A549 (cell line): Measurements from ENCODE around the gene ITPKB. TPM values are rescaled to one million over a fixed set of nuclear protein-coding genes. Genes with fewer than 3 reads are reported as not detected.

Source experiments
- ATAC-seq, 2 experiments: fragments of 200-7000 bp in 1 of 2; fragments of >200 bp in 1 of 2; cut with Nextera tagmentation in 1 of 2; cut with Tn5 transposase in 1 of 2; 3 replicates each; pipeline versions ENCODE4 v1.8.0 to v1.9.1; 2018 to 2020; ENCODE audit warnings: mild to moderate bottlenecking in 1 of 2, moderate library complexity in 1 of 2
- CTCF ChIA-PET: fragments of 300-600 bp; sonication (Branson Sonifier 250); formaldehyde crosslinking; extraction: SDS; loops from one replicate; lab custom pipeline; 2021; ENCODE audit warnings: antibody characterized with exemption, inconsistent platforms; lab: Yijun Ruan, JAX
- POLR2A ChIA-PET: fragments of 350-600 bp; formaldehyde crosslinking; extraction: SDS; loops from one replicate; lab custom pipeline; 2021; ENCODE audit warnings: antibody characterized with exemption, inconsistent platforms; lab: Yijun Ruan, JAX
- DNase-seq, 2 experiments: peaks; one replicate each; pipeline versions ENCODE4 v3.0.0 to v3.0.0-alpha.2; 2011 to 2016; ENCODE audit warnings: low read depth in 1 of 2, low spot score in 1 of 2
- FAIRE-seq: peaks from 2 replicates; lab custom pipeline; 2011; peaks lifted over from hg19 to GRCh38; lab: Jason Lieb, UNC
- H3K27ac ChIP-seq, 2 experiments: fragments of >200 bp; sonication (Bioruptor Twin); formaldehyde crosslinking; 3 replicates each; pipeline ENCODE4 v1.5.1; 2016 to 2017
- H3K4me1 ChIP-seq: fragments of >200 bp; sonication (Bioruptor Twin); formaldehyde crosslinking; 3 replicates; pipeline ENCODE4 v1.6.1; 2016
- H3K4me2 ChIP-seq: fragments of >200 bp; sonication (Bioruptor Twin); formaldehyde crosslinking; 3 replicates; pipeline ENCODE4 v1.6.1; 2016
- H3K4me3 ChIP-seq: fragments of >200 bp; sonication (Bioruptor Twin); formaldehyde crosslinking; 3 replicates; pipeline ENCODE4 v1.5.1; 2016
- H3K9me3 ChIP-seq: fragments of >200 bp; sonication (Bioruptor Twin); formaldehyde crosslinking; 3 replicates; pipeline ENCODE4 v1.6.1; 2016
- BCL3 ChIP-seq: fragments of >200 bp; sonication (Bioruptor Twin); formaldehyde crosslinking; IDR thresholded peaks from 3 replicates; pipeline ENCODE4 v1.6.1; 2016
- BHLHE40 ChIP-seq: IDR thresholded peaks from 2 replicates; pipeline ENCODE4 v1.6.1; 2012; ENCODE audit warnings: low read depth, low read length, inconsistent platforms
- CBX2 ChIP-seq: fragments of 200-600 bp; sonication (generic); IDR thresholded peaks from 2 replicates; pipeline ENCODE4 v1.6.1; 2016; ENCODE audit warnings: low read depth, mild to moderate bottlenecking, borderline replicate concordance
- CBX8 ChIP-seq: fragments of 200-600 bp; sonication (generic); IDR thresholded peaks from 2 replicates; pipeline ENCODE4 v1.6.1; 2016
- CEBPB ChIP-seq, 2 experiments: fragments of >200 bp in 1 of 2; sonication (Bioruptor Twin) in 1 of 2; formaldehyde crosslinking in 1 of 2; IDR thresholded peaks; 2 replicates each; pipeline ENCODE4 v1.6.1; 2012 to 2016
- CHD4 ChIP-seq: fragments of 200-600 bp; sonication (generic); IDR thresholded peaks from 2 replicates; pipeline ENCODE4 v1.6.1; 2016; ENCODE audit warnings: antibody characterized with exemption, mild to moderate bottlenecking, borderline replicate concordance
- EHF ChIP-seq: fragments of 250-450 bp; sonication (Bioruptor Pico); IDR thresholded peaks from 2 replicates; pipeline ENCODE4 v1.5.0; 2020; ENCODE audit warnings: mild to moderate bottlenecking
- FOSB ChIP-seq: fragments of 250-450 bp; sonication (Bioruptor Pico); IDR thresholded peaks from 2 replicates; pipeline ENCODE4 v1.5.0; 2020; ENCODE audit warnings: mild to moderate bottlenecking, moderate library complexity
- FOSL2 ChIP-seq, 2 experiments: fragments of 450-650 bp in 1 of 2; fragments of >200 bp in 1 of 2; sonication (Bioruptor Twin) in 1 of 2; formaldehyde crosslinking; IDR thresholded peaks; 2 replicates each; pipeline versions ENCODE4 v1.5.0 to v1.6.1; 2016 to 2020; ENCODE audit warnings: mild to moderate bottlenecking in 1 of 2, moderate library complexity in 1 of 2
- FOXS1 ChIP-seq: fragments of 250-450 bp; sonication (Bioruptor Pico); IDR thresholded peaks from 2 replicates; pipeline ENCODE4 v1.5.0; 2020; ENCODE audit warnings: mild to moderate bottlenecking, moderate library complexity
- HDAC2 ChIP-seq: fragments of 200-600 bp; sonication (generic); IDR thresholded peaks from 2 replicates; pipeline ENCODE4 v1.6.1; 2016
- HEYL ChIP-seq: fragments of 250-450 bp; sonication (Bioruptor Pico); IDR thresholded peaks from 2 replicates; pipeline ENCODE4 v1.8.0; 2021; ENCODE audit warnings: mild to moderate bottlenecking, moderate library complexity
- HOXA7 ChIP-seq: fragments of 250-450 bp; sonication (Bioruptor Pico); IDR thresholded peaks from 2 replicates; pipeline ENCODE4 v1.5.0; 2020; ENCODE audit warnings: mild to moderate bottlenecking, moderate library complexity
- HOXB13 ChIP-seq: fragments of 250-450 bp; sonication (Bioruptor Pico); IDR thresholded peaks from 2 replicates; pipeline ENCODE4 v1.5.0; 2020; ENCODE audit warnings: low read depth, mild to moderate bottlenecking, moderate library complexity
- HOXB5 ChIP-seq: fragments of 250-450 bp; sonication (Bioruptor Pico); IDR thresholded peaks from 2 replicates; pipeline ENCODE4 v1.5.0; 2020; ENCODE audit warnings: mild to moderate bottlenecking, moderate library complexity
- MAFK ChIP-seq: fragments of 450-650 bp; IDR thresholded peaks from 2 replicates; pipeline ENCODE4 v1.6.1; 2014; ENCODE audit not compliant: partially characterized antibody
- NPAS2 ChIP-seq: fragments of 250-450 bp; sonication (Bioruptor Pico); IDR thresholded peaks from 2 replicates; pipeline ENCODE4 v1.8.0; 2022; ENCODE audit warnings: mild to moderate bottlenecking, moderate library complexity, borderline replicate concordance
- NR3C1 ChIP-seq: fragments of >200 bp; sonication (Bioruptor Twin); formaldehyde crosslinking; IDR thresholded peaks from 3 replicates; pipeline ENCODE4 v1.6.1; 2017
- POLR2A ChIP-seq: IDR thresholded peaks from 2 replicates; pipeline ENCODE4 v1.6.1; 2012; ENCODE audit warnings: mild to moderate bottlenecking, low read length
- RAD21 ChIP-seq, 2 experiments: fragments of >200 bp in 1 of 2; sonication (Bioruptor Twin) in 1 of 2; formaldehyde crosslinking in 1 of 2; IDR thresholded peaks in 1 of 2; conservative IDR thresholded peaks in 1 of 2; 2 replicates in 1 of 2; 3 replicates in 1 of 2; pipeline ENCODE4 v1.6.1; 2012 to 2018; ENCODE audit warnings: inconsistent platforms in 1 of 2
- RARB ChIP-seq: fragments of 250-450 bp; sonication (Bioruptor Pico); IDR thresholded peaks from 2 replicates; pipeline ENCODE4 v1.8.0; 2021; ENCODE audit warnings: mild to moderate bottlenecking, moderate library complexity
- RFX5 ChIP-seq: fragments of 450-650 bp; IDR thresholded peaks from 2 replicates; pipeline ENCODE4 v1.7.1; 2014; ENCODE audit warnings: antibody characterized with exemption, mild to moderate bottlenecking, moderate library complexity
- RNF2 ChIP-seq: fragments of 200-600 bp; sonication (generic); IDR thresholded peaks from 2 replicates; pipeline ENCODE4 v1.6.1; 2016; ENCODE audit warnings: low read depth, mild to moderate bottlenecking, antibody characterized with exemption, moderate library complexity, borderline replicate concordance
- SREBF2 ChIP-seq: fragments of 450-650 bp; IDR thresholded peaks from 2 replicates; pipeline ENCODE4 v1.6.1; 2014; ENCODE audit warnings: mild to moderate bottlenecking, moderate library complexity
- TP53 ChIP-seq: fragments of 250-450 bp; sonication (Bioruptor Pico); IDR thresholded peaks from 2 replicates; pipeline ENCODE4 v1.5.0; 2021; ENCODE audit warnings: mild to moderate bottlenecking, moderate library complexity
- USF2 ChIP-seq: fragments of 450-650 bp; IDR thresholded peaks from 2 replicates; pipeline ENCODE4 v1.6.1; 2014; ENCODE audit warnings: antibody characterized with exemption
- ZC3H11A ChIP-seq: fragments of 450-650 bp; IDR thresholded peaks from 2 replicates; pipeline ENCODE4 v1.6.1; 2014; ENCODE audit warnings: antibody characterized with exemption, mild to moderate bottlenecking
- ZSCAN20 ChIP-seq: fragments of 250-450 bp; sonication (Bioruptor Pico); IDR thresholded peaks from 2 replicates; pipeline ENCODE4 v1.8.0; 2022; ENCODE audit warnings: mild to moderate bottlenecking, moderate library complexity
- WGBS: methylation state at CpG from one replicate; pipeline ENCODE4 v1.1.6; 2017; ENCODE audit errors: missing lambda C conversion rate; 5-methylcytosine and 5-hydroxymethylcytosine counted together
- polyA plus RNA-seq, 4 experiments: library from polyadenylated mRNA; depleted of rRNA in 3 of 4; stranded (reverse); fragments of >200 nt; fragmentation: RNase III in 1 of 4; extraction: RNeasy Plus Mini Kit Qiagen cat#74134 plus additional on column Dnase treatment in 1 of 4; gene quantifications; 2 replicates in 3 of 4; 3 replicates in 1 of 4; pipeline ENCODE4 v1.2.3, GENCODE V29; 2011 to 2017
- TF ChIP-seq, protein P1 (sequence below): fragments of 250-450 bp; sonication (Bioruptor Pico); IDR thresholded peaks from 2 replicates; pipeline ENCODE4 v1.5.0; 2021; ENCODE audit warnings: mild to moderate bottlenecking, moderate library complexity, borderline replicate concordance
- TF ChIP-seq, protein P2 (sequence below): fragments of >200 bp; sonication (Bioruptor Twin); formaldehyde crosslinking; IDR thresholded peaks from 2 replicates; pipeline ENCODE4 v1.6.1; 2016

The ITPKB gene
- polyA plus RNA-seq, 2 of the 4 experiments (the other 2 are of a cell fraction) = 1.7 to 2.8 TPM

DNA sequence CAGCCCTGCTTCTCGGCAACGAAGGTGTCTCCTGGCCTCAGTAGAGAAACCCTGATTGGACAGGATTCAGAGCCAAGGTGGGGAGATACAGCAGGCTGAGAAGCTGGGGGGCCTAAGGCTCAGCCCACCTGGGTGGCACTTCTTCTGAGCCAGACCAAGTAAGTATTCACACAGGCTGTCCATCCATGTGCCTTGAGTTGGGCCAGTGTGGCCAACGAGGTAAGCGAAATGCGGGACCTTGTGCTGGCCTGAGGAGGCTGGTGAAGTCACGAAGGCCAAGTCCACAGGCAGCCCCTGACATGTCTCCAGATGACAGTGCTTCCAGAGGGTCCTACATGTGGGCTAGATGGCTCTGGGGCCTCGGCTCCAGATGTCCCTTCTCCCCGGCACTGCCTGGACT lies 91.4 kb downstream of the ITPKB start:
- Histone ChIP-seq H3K27ac (no peak overlapping the region), H3K4me2 (no peak overlapping the region), H3K4me3 (no peak overlapping the region), H3K4me1 (no peaks in the 10 kb centered on the region), H3K9me3 (no peaks in the 10 kb centered on the region)
- WGBS = 82% methylated on average over 8 of the region's 8 CpGs
- TF ChIP-seq ZC3H11A (no peak), BCL3 (no peak), SREBF2 (no peak), HOXB13 (CRISPR knock-in tag) (no peak), FOXS1 (no peak), HEYL (CRISPR knock-in tag) (no peak), RFX5 (no peak), BHLHE40 (no peak), HDAC2 (no peak), RNF2 (no peak), RAD21 (conservative IDR thresholded peaks at IDR 0.05 in 1 of 2, IDR thresholded peaks at IDR 0.05 in 1 of 2) (no peak), NR3C1 (no peak)
- FAIRE-seq (no peak), ATAC-seq (no peak), DNase-seq (no peak)
- POLR2A ChIA-PET = no interaction called here
- CTCF ChIA-PET = interaction anchor here (0.6 to 3.0 kb wide), 4 partner anchors 14 to 283 kb away, joined by 3 to 18 read pairs (median 5); no protein-coding TSS in a partner anchor

DNA sequence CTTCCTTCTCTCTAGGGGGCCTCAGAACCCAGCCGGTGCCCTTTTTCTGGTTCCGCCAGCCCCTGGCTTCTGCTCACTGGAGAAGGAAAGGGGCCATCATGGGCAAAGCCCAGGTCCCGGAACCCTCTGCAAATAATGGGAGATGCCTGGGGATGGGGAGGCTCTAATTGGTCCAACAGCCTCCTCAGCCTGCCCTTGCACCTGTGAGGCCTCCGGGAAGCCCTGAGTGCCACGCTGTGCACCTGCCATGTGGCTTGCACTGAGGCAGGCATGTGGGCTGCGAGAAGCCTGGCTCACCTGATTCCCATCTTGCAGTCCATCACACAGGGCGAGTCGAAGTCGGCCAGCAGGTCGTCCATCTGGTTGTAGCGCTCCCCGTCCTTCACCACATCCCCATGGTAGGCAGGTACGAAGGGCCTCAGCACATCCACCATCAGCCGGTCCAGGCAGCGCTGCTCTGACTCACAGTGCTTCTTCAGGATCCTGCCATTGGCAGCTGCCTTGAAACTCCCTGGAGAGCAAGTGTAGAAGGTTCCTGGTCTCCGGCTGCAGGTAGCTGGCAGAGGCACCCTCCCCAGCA lies 92.1 kb downstream of the ITPKB start:
- no peak overlapping the region for H3K4me2 ChIP-seq
- no peak for FAIRE-seq
- ATAC-seq = no peak
- no peak overlapping the region for H3K27ac ChIP-seq
- ChIA-PET CTCF (interaction anchor here (0.6 kb wide), 1 partner anchor 47 kb away, joined by 3 read pairs; no protein-coding TSS in a partner anchor), POLR2A (no interaction called here)
- 83% methylated on average over 16 of the region's 16 CpGs for WGBS
- no peak for DNase-seq
- H3K4me3 ChIP-seq = no peak overlapping the region
- no peaks in the 10 kb centered on the region for H3K4me1 ChIP-seq
- TF ChIP-seq BCL3 (no peak), CEBPB (IDR thresholded peaks at IDR 0.05) (no peak), ZSCAN20 (CRISPR knock-in tag) (no peak), CBX8 (no peak), POLR2A (no peak), FOSL2 (IDR thresholded peaks at IDR 0.05) (no peak), FOSL2 (CRISPR knock-in tag; IDR thresholded peaks at IDR 0.05) (no peak), CHD4 (no peak), HOXB5 (CRISPR knock-in tag) (no peak), NPAS2 (CRISPR knock-in tag) (no peak)
- no peaks in the 10 kb centered on the region for H3K9me3 ChIP-seq

DNA sequence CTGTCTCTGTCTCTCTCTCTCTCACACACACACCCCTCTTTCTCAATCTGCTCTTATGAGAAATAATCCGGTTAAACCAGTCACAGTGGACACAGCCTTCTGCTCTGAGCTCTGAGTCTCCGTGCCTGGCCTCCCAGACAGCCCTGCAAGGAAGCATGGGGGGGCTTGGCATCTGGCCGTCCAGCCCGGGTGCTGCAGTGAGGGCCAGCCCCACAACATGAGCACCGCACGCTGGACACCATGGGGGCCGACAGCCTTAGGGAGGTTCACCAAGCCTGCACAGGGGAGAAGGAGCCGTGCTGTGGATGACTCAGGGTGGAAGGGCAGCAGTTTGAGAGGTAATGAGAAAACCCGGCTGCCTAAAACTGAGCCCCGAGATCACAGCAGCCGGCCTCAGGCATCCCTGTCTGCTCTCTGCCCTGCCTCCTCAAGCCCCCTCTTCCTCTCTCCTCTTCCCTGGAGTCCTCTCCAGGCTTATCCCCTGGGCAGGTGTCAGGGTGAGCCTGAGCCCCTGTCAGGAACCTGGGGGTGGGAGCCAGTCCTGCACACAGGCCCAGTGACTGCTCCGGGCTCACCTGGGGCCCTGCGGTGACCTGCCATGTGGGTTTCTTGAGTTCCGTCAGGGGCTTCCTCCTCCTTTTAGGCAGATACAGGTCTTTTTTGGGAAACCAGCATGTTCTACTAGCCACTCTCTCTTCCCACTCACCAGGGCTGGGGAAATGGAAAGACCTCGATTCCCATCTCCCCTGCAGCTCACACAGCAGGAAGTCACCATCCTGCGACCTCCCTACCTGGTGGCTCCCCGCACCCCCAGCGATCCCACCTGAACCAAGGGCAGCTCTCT lies 92.8 kb downstream of the ITPKB start:
- ChIA-PET POLR2A (no interaction called here), CTCF (no interaction called here)
- H3K4me1 ChIP-seq = no peaks in the 10 kb centered on the region
- H3K4me3 ChIP-seq = no peak overlapping the region
- DNase-seq (no peak), FAIRE-seq (no peak), ATAC-seq (no peak)
- H3K27ac ChIP-seq = no peak overlapping the region
- no peak overlapping the region for H3K4me2 ChIP-seq
- 80% methylated on average over 18 of the region's 18 CpGs for WGBS
- no peaks in the 10 kb centered on the region for H3K9me3 ChIP-seq
- TF ChIP-seq TP53 (CRISPR knock-in tag) = no peak
- TF ChIP-seq, protein P1, sequence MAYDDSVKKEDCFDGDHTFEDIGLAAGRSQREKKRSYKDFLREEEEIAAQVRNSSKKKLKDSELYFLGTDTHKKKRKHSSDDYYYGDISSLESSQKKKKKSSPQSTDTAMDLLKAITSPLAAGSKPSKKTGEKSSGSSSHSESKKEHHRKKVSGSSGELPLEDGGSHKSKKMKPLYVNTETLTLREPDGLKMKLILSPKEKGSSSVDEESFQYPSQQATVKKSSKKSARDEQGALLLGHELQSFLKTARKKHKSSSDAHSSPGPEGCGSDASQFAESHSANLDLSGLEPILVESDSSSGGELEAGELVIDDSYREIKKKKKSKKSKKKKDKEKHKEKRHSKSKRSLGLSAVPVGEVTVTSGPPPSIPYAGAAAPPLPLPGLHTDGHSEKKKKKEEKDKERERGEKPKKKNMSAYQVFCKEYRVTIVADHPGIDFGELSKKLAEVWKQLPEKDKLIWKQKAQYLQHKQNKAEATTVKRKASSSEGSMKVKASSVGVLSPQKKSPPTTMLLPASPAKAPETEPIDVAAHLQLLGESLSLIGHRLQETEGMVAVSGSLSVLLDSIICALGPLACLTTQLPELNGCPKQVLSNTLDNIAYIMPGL (CRISPR knock-in tag) = no peak
- no peak for TF ChIP-seq MAFK
- no peak for TF ChIP-seq EHF (CRISPR knock-in tag)
- no peak for TF ChIP-seq CBX2
- TF ChIP-seq HOXA7 (CRISPR knock-in tag) = no peak
- TF ChIP-seq, protein P2, sequence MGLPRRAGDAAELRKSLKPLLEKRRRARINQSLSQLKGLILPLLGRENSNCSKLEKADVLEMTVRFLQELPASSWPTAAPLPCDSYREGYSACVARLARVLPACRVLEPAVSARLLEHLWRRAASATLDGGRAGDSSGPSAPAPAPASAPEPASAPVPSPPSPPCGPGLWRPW = no peak
- TF ChIP-seq RARB (CRISPR knock-in tag) = no peak
- TF ChIP-seq NR3C1 = no peak
- TF ChIP-seq USF2 = no peak
- TF ChIP-seq HDAC2 = no peak
- no peak for TF ChIP-seq CHD4
- TF ChIP-seq ZSCAN20 (CRISPR knock-in tag) = no peak
- no peak for TF ChIP-seq FOSB (CRISPR knock-in tag)
